ENCODE data around the gene SMG6. TPM values are rescaled to one million over a fixed set of nuclear protein-coding genes. Genes with fewer than 3 reads are reported as not detected.

Gene SMG6
- total RNA-seq, 2 donors from 2014 or later: 12.5 to 22.1 TPM

DNA sequence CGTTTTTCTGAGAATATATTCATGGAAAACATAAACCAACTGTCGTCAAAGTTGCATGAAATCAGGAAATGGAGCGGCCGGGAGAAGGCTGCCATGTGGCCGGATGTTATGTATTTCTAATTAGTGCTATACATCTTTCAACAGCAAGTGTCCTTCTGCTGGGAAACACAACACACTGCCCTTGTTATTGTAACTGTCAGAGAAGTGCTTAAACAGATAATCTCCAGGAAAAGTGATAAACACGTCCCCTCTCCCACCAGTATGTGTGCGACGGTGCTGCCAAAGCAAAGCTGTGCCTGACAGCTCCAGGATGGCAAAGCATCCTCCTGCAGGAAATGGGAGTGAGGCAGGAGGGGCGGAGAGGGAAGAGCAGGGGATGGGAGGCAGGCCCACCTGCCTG, 111.8 kb downstream of the SMG6 start:
- 78 to 89% methylated on average over 9 of the region's 9 CpGs for WGBS, 2 donors
- DNase-seq: no peak
- intact Hi-C loops (cut with DNase I): no loop called here
- no peaks in the 10 kb centered on the region for H3K27me3 ChIP-seq
- H3K9me3 ChIP-seq: no peaks in the 10 kb centered on the region
- H3K36me3 ChIP-seq (replicated peaks in 1 of 2; ENCODE audit: insufficient read depth in 1 of 2, low read depth in 2 of 2): no peaks in the 10 kb centered on the region
- H3K27ac ChIP-seq: peak overlapping the region in 1 of 4 donors; percentile 21
- no peak overlapping the region for H3K4me3 ChIP-seq
- no peak for TF ChIP-seq POLR2A (IDR thresholded peaks at IDR 0.05)
- no peak for TF ChIP-seq CTCF (IDR thresholded peaks at IDR 0.05)
- no peaks in the 10 kb centered on the region for H3K4me1 ChIP-seq
- no peak for ATAC-seq

DNA sequence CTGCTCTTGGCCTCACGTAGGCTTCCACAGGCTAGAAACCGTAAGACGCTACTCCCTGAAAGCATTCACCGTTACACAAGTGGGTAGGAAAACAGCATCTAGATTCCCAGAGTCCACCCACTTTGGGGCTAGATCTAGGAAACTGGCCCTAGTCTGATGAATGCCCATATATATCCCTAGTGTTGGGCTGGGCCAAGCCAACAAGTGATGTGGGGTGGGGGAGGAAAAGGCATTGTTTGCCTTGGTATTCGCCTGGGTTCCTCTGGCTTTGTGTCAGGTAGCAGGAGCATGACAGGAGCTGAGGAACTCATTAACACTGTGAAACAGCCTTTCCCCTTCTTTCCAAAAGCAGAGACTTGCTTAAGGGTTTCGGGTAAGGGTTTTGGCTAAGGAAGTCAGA, 112.4 kb downstream of the SMG6 start:
- ATAC-seq (no peak), DNase-seq (no peak)
- Histone ChIP-seq H3K36me3 (replicated peaks in 1 of 2; ENCODE audit: insufficient read depth in 1 of 2, low read depth in 2 of 2) (no peaks in the 10 kb centered on the region), H3K4me3 (no peak overlapping the region), H3K27ac (peak overlapping the region in 1 of 4 donors; percentile 21), H3K9me3 (no peaks in the 10 kb centered on the region), H3K27me3 (no peaks in the 10 kb centered on the region), H3K4me1 (no peaks in the 10 kb centered on the region)
- whole genome bisulfite sequencing, 2 donors: 83 to 87% methylated on average over 6 of the region's 6 CpGs
- TF ChIP-seq CTCF (IDR thresholded peaks at IDR 0.05) (no peak), POLR2A (IDR thresholded peaks at IDR 0.05) (no peak)
- intact Hi-C loops (cut with DNase I): no loop called here

- Histone ChIP-seq H3K9me3 (no peaks in the 10 kb centered on the region), H3K4me1 (no peaks in the 10 kb centered on the region), H3K4me3 (no peak overlapping the region), H3K36me3 (replicated peaks in 1 of 2; ENCODE audit: insufficient read depth in 1 of 2, low read depth in 2 of 2) (no peaks in the 10 kb centered on the region), H3K27ac (no peak overlapping the region), H3K27me3 (no peaks in the 10 kb centered on the region)
- intact Hi-C loops (cut with DNase I): no loop called here
- TF ChIP-seq CTCF (IDR thresholded peaks at IDR 0.05) (no peak), POLR2A (IDR thresholded peaks at IDR 0.05) (no peak)
- no peak for DNase-seq
- 64 to 90% methylated on average over 4 of the region's 4 CpGs for WGBS, 2 donors
- ATAC-seq: no peak
Measured at GRCh38 chr17:2190014-2190413, 113.6 kb downstream of the SMG6 start.

- Histone ChIP-seq H3K9me3 (no peaks in the 10 kb centered on the region), H3K4me3 (no peak overlapping the region), H3K27me3 (no peaks in the 10 kb centered on the region), H3K27ac (no peak overlapping the region), H3K4me1 (no peaks in the 10 kb centered on the region), H3K36me3 (replicated peaks in 1 of 2; ENCODE audit: insufficient read depth in 1 of 2, low read depth in 2 of 2) (no peaks in the 10 kb centered on the region)
- no peak for TF ChIP-seq CTCF (IDR thresholded peaks at IDR 0.05)
- TF ChIP-seq POLR2A (IDR thresholded peaks at IDR 0.05): no peak
- ATAC-seq (no peak), DNase-seq (no peak)
- intact Hi-C loops (cut with DNase I): no loop called here
- WGBS, 2 donors: 76 to 78% methylated on average over 8 of the region's 8 CpGs
Measured at GRCh38 chr17:2188971-2189630, 114.5 kb downstream of the SMG6 start.

DNA sequence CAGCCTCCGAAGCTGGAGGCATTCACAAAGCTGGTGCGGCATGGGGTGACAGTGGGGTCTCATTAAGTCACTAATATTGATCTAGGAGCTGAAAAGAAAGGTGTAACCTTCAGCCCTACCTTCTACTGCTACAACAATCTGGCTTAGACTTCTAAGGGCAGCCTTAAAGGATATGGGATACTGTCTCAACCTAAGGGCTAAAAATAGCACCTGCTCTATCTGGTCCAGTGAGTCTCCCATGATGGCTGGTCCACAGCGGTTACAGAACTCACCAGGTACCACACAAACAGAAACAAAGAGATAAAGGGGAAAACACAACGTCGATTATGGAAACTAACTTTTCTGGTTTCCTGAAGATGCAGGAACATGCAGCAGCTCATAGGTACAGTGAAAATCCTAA, 115.8 kb downstream of the SMG6 start:
- no peak overlapping the region for H3K27ac ChIP-seq
- WGBS, 2 donors: 59 to 69% methylated on average over 5 of the region's 5 CpGs
- no peaks in the 10 kb centered on the region for H3K4me1 ChIP-seq
- TF ChIP-seq CTCF (IDR thresholded peaks at IDR 0.05) (no peak), POLR2A (IDR thresholded peaks at IDR 0.05) (no peak)
- no peaks in the 10 kb centered on the region for H3K36me3 ChIP-seq (replicated peaks in 1 of 2; ENCODE audit: insufficient read depth in 1 of 2, low read depth in 2 of 2)
- H3K27me3 ChIP-seq: no peaks in the 10 kb centered on the region
- no peak for DNase-seq
- no peak for ATAC-seq
- H3K4me3 ChIP-seq: no peak overlapping the region
- H3K9me3 ChIP-seq: no peaks in the 10 kb centered on the region
- intact Hi-C loops (cut with DNase I): no loop called here
